NCI-H2227 (cell line): ENCODE data around the gene DGKI.

Source experiments
- DNase-seq: peaks from one replicate; lab custom pipeline; 2025; ENCODE audit not compliant: unreplicated experiment; lab: John Stamatoyannopoulos, UW

Gene DGKI

GRCh38 chr7:137386966-137387365 is 459.8 kb downstream of the DGKI start:
- no peak for DNase-seq

- DNase-seq = no peak
Observed at GRCh38 chr7:137381045-137381444, 465.7 kb downstream of the DGKI start.

GRCh38 chr7:137373507-137373906 is 473.3 kb downstream of the DGKI start:
- no peak for DNase-seq

GRCh38 chr7:137371616-137372015 is 475.2 kb downstream of the DGKI start:
- no peak for DNase-seq

GRCh38 chr7:137366995-137367394 is 479.8 kb downstream of the DGKI start:
- DNase-seq = no peak

- DNase-seq = no peak
Observed at GRCh38 chr7:137363683-137364082, 483.1 kb downstream of the DGKI start.

GRCh38 chr7:137360087-137360679 is 486.6 kb downstream of the DGKI start:
- DNase-seq = peak; percentile 9

GRCh38 chr7:137354961-137355360 is 491.8 kb downstream of the DGKI start:
- DNase-seq = no peak

- no peak for DNase-seq
Observed at GRCh38 chr7:137354396-137354795, 492.4 kb downstream of the DGKI start.

GRCh38 chr7:137351941-137352340 is 494.8 kb downstream of the DGKI start:
- DNase-seq = no peak

- no peak for DNase-seq
Observed at GRCh38 chr7:137345799-137346449, 500.9 kb downstream of the DGKI start.

- DNase-seq = peak; percentile 63
Observed at GRCh38 chr7:137343281-137343841, 503.4 kb downstream of the DGKI start, which contains the start of gene PTN. PTN (minus strand) TSS chr7:137343733; CDS start chr7:137254973, 88,760 bp downstream.

- no peak for DNase-seq
Observed at GRCh38 chr7:137342828-137343261, 503.9 kb downstream of the DGKI start.

- peak; percentile 34 for DNase-seq
Observed at GRCh38 chr7:137342265-137342664, 504.5 kb downstream of the DGKI start.

GRCh38 chr7:137337902-137338301 is 508.9 kb downstream of the DGKI start:
- DNase-seq = no peak

GRCh38 chr7:137335814-137336213 is 511.0 kb downstream of the DGKI start:
- no peak for DNase-seq

GRCh38 chr7:137331378-137331777 is 515.4 kb downstream of the DGKI start:
- DNase-seq = no peak
